BLaER1 treated with 17β-estradiol and CSF1 and Interleukin-3, amounts not matched to agents 10 nM and 100 nM (cell line): ENCODE data around the gene DEPDC1B.
"Not testable (repeated sequence)": the region's sequence is repeated elsewhere in the genome, so short reads cannot be mapped to it uniquely, and the experiment has no call there.

ENCODE experiments used
- H3K27ac ChIP-seq, 11 experiments: shearing (Covaris generic); formaldehyde crosslinking; 2 replicates each; pipeline ENCODE4 v1.8.1; 2022
- H3K27me3 ChIP-seq, 11 experiments: shearing (Covaris generic); formaldehyde crosslinking; 2 replicates each; pipeline ENCODE4 v1.8.1; 2022
- H3K36me3 ChIP-seq, 11 experiments: shearing (Covaris generic); formaldehyde crosslinking; 2 replicates each; pipeline ENCODE4 v1.8.1; 2022
- H3K4me1 ChIP-seq, 10 experiments: shearing (Covaris generic); formaldehyde crosslinking; 2 replicates each; pipeline ENCODE4 v1.8.1; 2022
- H3K4me2 ChIP-seq, 11 experiments: shearing (Covaris generic); formaldehyde crosslinking; 2 replicates each; pipeline ENCODE4 v1.8.1; 2022
- H3K4me3 ChIP-seq, 10 experiments: shearing (Covaris generic); formaldehyde crosslinking; 2 replicates each; pipeline ENCODE4 v1.8.1; 2022
- H3K9ac ChIP-seq, 11 experiments: shearing (Covaris generic); formaldehyde crosslinking; 2 replicates each; pipeline ENCODE4 v1.8.1; 2022
- H3K9me3 ChIP-seq, 11 experiments: shearing (Covaris generic); formaldehyde crosslinking; replicated peaks in 1 of 11; 2 replicates each; pipeline ENCODE4 v1.8.1; 2022
- H4K20me1 ChIP-seq, 11 experiments: shearing (Covaris generic); formaldehyde crosslinking; 2 replicates each; pipeline ENCODE4 v1.8.1; 2022
- Cebpa-rat ChIP-seq, 11 experiments: shearing (Covaris generic); IDR thresholded peaks; 2 replicates each; pipeline ENCODE4 v1.8.1; 2022

Gene DEPDC1B

GRCh38 chr5:60613826-60614225 is 86.1 kb downstream of the DEPDC1B start:
- H3K4me3 ChIP-seq, result no peak overlapping the region
- H3K27me3 ChIP-seq, result no peaks in the 10 kb centered on the region
- H3K4me1 ChIP-seq, result no peaks in the 10 kb centered on the region
- no peak overlapping the region for H3K9ac ChIP-seq
- no peak overlapping the region for H3K27ac ChIP-seq
- peaks cover 0 to 56% (median 38%) of the 10 kb centered on the region in 11 experiments; a peak in 16 of 22 replicates for H3K36me3 ChIP-seq
- no peak for TF ChIP-seq Cebpa-rat (IDR thresholded peaks at IDR 0.05)
- H3K9me3 ChIP-seq, result peaks cover 0 to 55% (median 43%) of the 10 kb centered on the region in 11 experiments; a peak in 21 of 22 replicates
- H3K4me2 ChIP-seq, result no peak overlapping the region
- H4K20me1 ChIP-seq, result no peaks in the 10 kb centered on the region

GRCh38 chr5:60611099-60611740 is 88.7 kb downstream of the DEPDC1B start:
- Histone ChIP-seq H3K27ac (no peak overlapping the region), H3K9ac (no peak overlapping the region), H3K27me3 (no peaks in the 10 kb centered on the region), H4K20me1 (no peaks in the 10 kb centered on the region), H3K36me3 (peaks cover 0 to 68% (median 40%) of the 10 kb centered on the region in 11 experiments; a peak in 16 of 22 replicates), H3K9me3 (peaks cover 0 to 57% (median 36%) of the 10 kb centered on the region in 11 experiments; a peak in 21 of 22 replicates), H3K4me3 (no peak overlapping the region), H3K4me1 (no peaks in the 10 kb centered on the region), H3K4me2 (no peak overlapping the region)
- no peak for TF ChIP-seq Cebpa-rat (IDR thresholded peaks at IDR 0.05)

- H3K9me3 ChIP-seq, result peaks cover 0 to 49% (median 36%) of the 10 kb centered on the region in 11 experiments; a peak in 20 of 22 replicates
- peaks cover 0 to 15% (median 8%) of the 10 kb centered on the region in 10 experiments; a peak in 11 of 20 replicates for H3K4me1 ChIP-seq
- H3K9ac ChIP-seq, result no peak overlapping the region
- peak overlapping the region in 5 of 11 experiments; percentile 4 to 47 (median 29); a peak in 6 of 22 replicates for H3K4me2 ChIP-seq
- peaks cover 6 to 80% (median 49%) of the 10 kb centered on the region in 11 experiments; a peak in 21 of 22 replicates for H3K36me3 ChIP-seq
- no peak overlapping the region for H3K27ac ChIP-seq
- no peaks in the 10 kb centered on the region for H3K27me3 ChIP-seq
- no peaks in the 10 kb centered on the region for H4K20me1 ChIP-seq
- TF ChIP-seq Cebpa-rat (IDR thresholded peaks at IDR 0.05), result no peak
- H3K4me3 ChIP-seq, result no peak overlapping the region
These were observed 95.2 kb downstream of the DEPDC1B start for GRCh38 chr5:60604771-60605170.

GRCh38 chr5:60598424-60598823 is 101.5 kb downstream of the DEPDC1B start:
- Histone ChIP-seq H3K4me1 (peaks cover 13 to 47% (median 37%) of the 10 kb centered on the region in 10 experiments), H3K9me3 (peaks cover 8 to 72% (median 59%) of the 10 kb centered on the region in 11 experiments; a peak in 20 of 22 replicates), H3K27me3 (no peaks in the 10 kb centered on the region), H4K20me1 (no peaks in the 10 kb centered on the region), H3K4me2 (peak overlapping the region; percentile 61 to 85 (median 74)), H3K36me3 (peaks cover 6 to 77% (median 59%) of the 10 kb centered on the region in 11 experiments; a peak in 21 of 22 replicates), H3K27ac (peak overlapping the region in 4 of 11 experiments; percentile 2 to 67 (median 32); a peak in 5 of 22 replicates), H3K9ac (peak overlapping the region in 1 of 11 experiments; percentile 44; a peak in 1 of 22 replicates), H3K4me3 (no peak overlapping the region)
- TF ChIP-seq Cebpa-rat (IDR thresholded peaks at IDR 0.05), result no peak

- Histone ChIP-seq H3K36me3 (peaks cover 6 to 77% (median 58%) of the 10 kb centered on the region in 11 experiments; a peak in 20 of 22 replicates), H3K9me3 (peaks cover 8 to 69% (median 55%) of the 10 kb centered on the region in 11 experiments; a peak in 20 of 22 replicates), H4K20me1 (no peaks in the 10 kb centered on the region), H3K4me2 (peak overlapping the region; percentile 61 to 85 (median 74)), H3K27ac (peak overlapping the region in 5 of 11 experiments; percentile 2 to 67 (median 27); a peak in 6 of 22 replicates), H3K9ac (peak overlapping the region in 3 of 11 experiments; percentile 30 to 44 (median 42); a peak in 2 of 22 replicates), H3K4me1 (peaks cover 13 to 47% (median 37%) of the 10 kb centered on the region in 10 experiments), H3K27me3 (no peaks in the 10 kb centered on the region), H3K4me3 (no peak overlapping the region; a peak in 2 of 20 replicates)
- TF ChIP-seq Cebpa-rat (IDR thresholded peaks at IDR 0.05), result no peak
These were observed 102.2 kb downstream of the DEPDC1B start for GRCh38 chr5:60597572-60598320.

GRCh38 chr5:60594715-60595477 is 105.1 kb downstream of the DEPDC1B start:
- no peak overlapping the region for H3K4me2 ChIP-seq
- peaks cover 13 to 42% (median 35%) of the 10 kb centered on the region in 10 experiments for H3K4me1 ChIP-seq
- peaks cover 8 to 49% (median 29%) of the 10 kb centered on the region in 11 experiments; a peak in 20 of 22 replicates for H3K9me3 ChIP-seq
- TF ChIP-seq Cebpa-rat (IDR thresholded peaks at IDR 0.05), result no peak
- no peak overlapping the region for H3K27ac ChIP-seq
- no peaks in the 10 kb centered on the region for H3K27me3 ChIP-seq
- H3K36me3 ChIP-seq, result peaks cover 0 to 56% (median 32%) of the 10 kb centered on the region in 11 experiments; a peak in 19 of 22 replicates
- H4K20me1 ChIP-seq, result no peaks in the 10 kb centered on the region
- H3K4me3 ChIP-seq, result no peak overlapping the region
- H3K9ac ChIP-seq, result no peak overlapping the region

- Histone ChIP-seq H3K27ac (no peak overlapping the region), H3K9ac (no peak overlapping the region), H3K36me3 (peaks cover 0 to 59% (median 27%) of the 10 kb centered on the region in 11 experiments; a peak in 18 of 22 replicates), H4K20me1 (no peaks in the 10 kb centered on the region), H3K4me2 (no peak overlapping the region), H3K27me3 (no peaks in the 10 kb centered on the region), H3K4me3 (no peak overlapping the region), H3K9me3 (peaks cover 7 to 28% (median 21%) of the 10 kb centered on the region in 11 experiments; a peak in 19 of 22 replicates), H3K4me1 (no peaks in the 10 kb centered on the region)
- no peak for TF ChIP-seq Cebpa-rat (IDR thresholded peaks at IDR 0.05)
These were observed 109.8 kb downstream of the DEPDC1B start for GRCh38 chr5:60590172-60590571.

GRCh38 chr5:60587312-60587711 is 112.7 kb downstream of the DEPDC1B start:
- not testable (repeated sequence) for H3K9ac ChIP-seq, H3K27ac ChIP-seq, H3K4me1 ChIP-seq, H3K27me3 ChIP-seq, H3K4me2 ChIP-seq, H4K20me1 ChIP-seq, H3K4me3 ChIP-seq
- H3K9me3 ChIP-seq, result peaks cover 0 to 11% (median 0%) of the 10 kb centered on the region in 11 experiments; a peak in 6 of 22 replicates
- peaks cover 0 to 42% (median 9%) of the 10 kb centered on the region in 11 experiments; a peak in 10 of 22 replicates for H3K36me3 ChIP-seq
